ENCODE results near the gene XYLT1. TPM values are rescaled to one million over a fixed set of nuclear protein-coding genes. Genes with fewer than 3 reads are reported as not detected.
A peak's percentile ranks its signal among the peaks of the same experiment; 100 is the strongest.

Gene XYLT1
- total RNA-seq, 3 donors from 2014 or later, result 23.1 to 44.0 (median 34.1) TPM

- Histone ChIP-seq H3K4me3 (no peak overlapping the region), H3K9me3 (no peaks in the 10 kb centered on the region), H3K36me3 (ENCODE audit: low read depth) (no peaks in the 10 kb centered on the region), H3K4me1 (ENCODE audit: low read depth) (peaks cover 16% of the 10 kb centered on the region)
- intact Hi-C loops (cut with DNase I, micrococcal nuclease), result no loop called here
- peak in 2 of 3 donors; percentile 57 to 65 for DNase-seq
- ATAC-seq, result peak; percentile 41
- TF ChIP-seq CTCF (IDR thresholded peaks at IDR 0.05), result no peak
These were observed 157.6 kb downstream of the XYLT1 start for GRCh38 chr16:17313085-17313611.

GRCh38 chr16:17312094-17312710, 158.6 kb downstream of the XYLT1 start:
- intact Hi-C loops (cut with DNase I, micrococcal nuclease), result no loop called here
- TF ChIP-seq CTCF (IDR thresholded peaks at IDR 0.05), result no peak
- Histone ChIP-seq H3K4me1 (ENCODE audit: low read depth) (peaks cover 18% of the 10 kb centered on the region), H3K4me3 (no peak overlapping the region), H3K36me3 (ENCODE audit: low read depth) (no peaks in the 10 kb centered on the region), H3K9me3 (no peaks in the 10 kb centered on the region)
- ATAC-seq, result peak; percentile 98
- peak; percentile 86 to 89 (median 88) for DNase-seq

- no peaks in the 10 kb centered on the region for H3K9me3 ChIP-seq
- peaks cover 18% of the 10 kb centered on the region for H3K4me1 ChIP-seq (ENCODE audit: low read depth)
- TF ChIP-seq CTCF (IDR thresholded peaks at IDR 0.05), result no peak
- H3K36me3 ChIP-seq (ENCODE audit: low read depth), result no peaks in the 10 kb centered on the region
- DNase-seq, result no peak
- no peak for ATAC-seq
- H3K4me3 ChIP-seq, result no peak overlapping the region
- intact Hi-C loops (cut with DNase I, micrococcal nuclease), result no loop called here
These were observed 159.2 kb downstream of the XYLT1 start for GRCh38 chr16:17311333-17312093.

DNA sequence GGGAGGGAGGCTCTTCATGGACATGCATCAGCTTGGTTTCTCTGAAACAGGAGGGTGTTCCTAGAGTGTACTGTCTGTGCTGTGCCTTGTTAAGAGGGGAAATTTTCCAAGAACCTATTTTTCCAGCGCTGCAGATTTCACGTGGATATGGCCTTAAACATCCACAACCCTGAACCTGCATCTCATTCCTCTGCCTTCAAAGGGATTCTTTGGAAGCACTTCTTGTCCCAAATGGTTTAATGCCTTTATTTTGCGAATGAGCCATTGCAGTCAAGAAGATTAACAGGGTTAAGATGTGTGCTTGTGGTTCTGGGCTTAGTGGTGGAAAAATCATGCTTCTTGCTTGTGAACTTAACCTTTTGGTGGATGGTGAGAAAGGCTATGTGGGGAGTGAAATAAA, 161.2 kb downstream of the XYLT1 start:
- Histone ChIP-seq H3K36me3 (ENCODE audit: low read depth) (no peaks in the 10 kb centered on the region), H3K4me3 (no peak overlapping the region), H3K9me3 (no peaks in the 10 kb centered on the region), H3K4me1 (ENCODE audit: low read depth) (peaks cover 24% of the 10 kb centered on the region)
- no peak for DNase-seq
- no peak for TF ChIP-seq CTCF (IDR thresholded peaks at IDR 0.05)
- no peak for ATAC-seq
- intact Hi-C loops (cut with DNase I, micrococcal nuclease), result no loop called here

DNA sequence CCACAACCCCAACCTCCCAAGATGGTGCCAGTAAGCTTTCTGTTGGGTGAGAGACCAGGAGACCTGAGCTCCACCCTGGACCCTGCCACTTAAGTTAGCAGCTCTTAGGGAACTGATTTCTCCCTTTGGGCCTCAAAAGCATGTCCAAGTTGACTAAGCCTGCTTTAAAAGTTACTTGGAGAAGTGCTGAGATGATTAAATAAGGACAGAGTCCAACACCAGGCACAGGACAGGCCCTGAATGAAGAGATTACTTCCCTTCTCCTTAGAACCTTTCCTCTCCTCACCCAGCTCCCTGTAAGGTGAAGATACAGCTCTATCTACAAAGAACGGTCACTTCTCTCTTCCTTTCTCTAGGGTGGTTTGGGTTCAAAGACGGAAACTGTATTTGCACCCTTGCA, 162.6 kb downstream of the XYLT1 start:
- Histone ChIP-seq H3K36me3 (ENCODE audit: low read depth) (no peaks in the 10 kb centered on the region), H3K4me1 (ENCODE audit: low read depth) (peaks cover 35% of the 10 kb centered on the region), H3K4me3 (no peak overlapping the region), H3K9me3 (no peaks in the 10 kb centered on the region)
- ATAC-seq (no peak), DNase-seq (no peak)
- TF ChIP-seq CTCF (IDR thresholded peaks at IDR 0.05), result no peak
- intact Hi-C loops (cut with DNase I, micrococcal nuclease), result no loop called here
